Middle frontal gyrus (tissue), 1 donor: Measurements from ENCODE around the gene CCNA1.

Source experiments
- DNase-seq: peaks from one replicate; pipeline ENCODE4 v3.0.0-alpha.2; 2015; ENCODE audit warnings: low spot score; ENCODE audit errors: extremely low spot score

CCNA1 gene

GRCh38 chr13:36453516-36453915 is 21.2 kb downstream of the CCNA1 start:
- DNase-seq = no peak

DNA sequence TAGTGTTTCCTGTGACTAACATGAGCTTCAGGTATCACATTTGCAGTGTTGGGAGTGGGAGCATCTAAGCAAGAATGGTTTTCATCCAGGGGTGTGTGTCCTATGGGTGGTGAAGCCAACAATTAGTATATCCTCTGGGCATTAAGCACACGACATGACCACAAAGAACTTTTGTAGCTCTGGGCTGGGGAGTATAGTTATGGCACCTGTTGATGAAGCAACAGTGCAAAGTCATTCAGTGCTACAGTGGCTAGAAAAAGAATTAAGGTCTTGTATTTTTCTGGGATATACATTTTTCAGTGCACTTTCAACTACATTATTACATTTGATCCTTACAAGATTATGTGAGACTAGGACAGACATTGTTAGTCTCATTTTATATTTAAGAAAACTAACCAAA is 21.8 kb downstream of the CCNA1 start:
- DNase-seq = no peak

- DNase-seq = no peak
Observed at GRCh38 chr13:36454987-36455386, 22.7 kb downstream of the CCNA1 start.

GRCh38 chr13:36456577-36456976 is 24.3 kb downstream of the CCNA1 start:
- DNase-seq = no peak

DNA sequence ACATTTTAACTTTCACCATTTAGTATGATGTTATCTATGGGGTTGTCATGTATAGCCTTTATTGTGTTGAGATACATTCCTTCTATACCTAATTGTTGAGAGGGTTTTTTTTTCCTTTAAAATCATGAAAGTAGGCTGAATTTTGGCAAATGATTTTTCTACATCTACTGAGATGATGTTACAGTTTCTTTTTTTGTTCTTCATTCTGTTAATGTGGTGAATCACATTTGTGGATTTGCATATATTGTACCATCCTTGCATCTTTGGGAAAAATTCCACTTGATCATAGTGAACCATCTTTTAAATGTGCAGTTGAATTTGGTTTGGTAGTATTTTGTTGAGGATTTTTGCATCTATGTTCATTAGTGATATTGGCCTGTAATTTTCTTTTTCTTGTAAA is 29.2 kb downstream of the CCNA1 start:
- peak; percentile 61 for DNase-seq

DNA sequence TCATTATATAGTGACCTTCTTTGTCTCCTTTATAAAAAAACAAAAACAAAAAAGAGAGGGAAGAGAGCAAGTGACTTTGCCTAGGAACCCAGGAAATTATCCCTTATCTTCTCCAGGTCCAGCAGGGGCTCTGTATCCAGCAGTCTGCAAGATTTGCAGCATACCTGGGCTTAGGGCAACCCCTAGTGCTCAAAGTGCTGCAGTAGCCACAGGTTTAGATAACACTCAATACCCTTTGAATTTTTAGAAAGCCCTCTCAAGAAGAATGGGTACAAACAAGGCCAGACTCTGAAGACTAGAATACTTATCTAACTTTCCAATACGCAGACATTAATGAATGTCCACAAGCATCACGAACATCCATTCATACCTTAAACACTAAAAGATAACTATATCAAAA is 43.2 kb downstream of the CCNA1 start:
- DNase-seq = no peak

DNA sequence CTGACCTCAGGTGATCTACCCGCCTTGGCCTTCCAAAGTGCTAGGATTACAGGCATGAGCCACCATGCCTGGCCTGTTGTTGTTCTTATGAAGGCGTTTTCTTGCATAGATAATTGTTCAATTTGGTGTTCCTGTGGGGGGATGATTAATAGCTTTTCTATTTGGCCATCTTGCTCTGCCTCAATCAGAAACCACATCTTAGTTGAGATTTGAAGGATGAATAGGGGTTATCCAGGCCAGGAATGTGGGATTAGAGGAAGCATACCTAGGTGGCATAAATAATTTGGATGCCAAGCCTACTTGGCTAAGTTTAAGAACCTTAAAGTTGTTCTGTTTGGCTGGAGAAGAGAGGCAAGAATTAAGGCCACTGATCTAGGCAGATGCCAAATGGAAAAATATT is 44.4 kb downstream of the CCNA1 start:
- no peak for DNase-seq

GRCh38 chr13:36480726-36481427 is 48.6 kb downstream of the CCNA1 start:
- DNase-seq = no peak

DNA sequence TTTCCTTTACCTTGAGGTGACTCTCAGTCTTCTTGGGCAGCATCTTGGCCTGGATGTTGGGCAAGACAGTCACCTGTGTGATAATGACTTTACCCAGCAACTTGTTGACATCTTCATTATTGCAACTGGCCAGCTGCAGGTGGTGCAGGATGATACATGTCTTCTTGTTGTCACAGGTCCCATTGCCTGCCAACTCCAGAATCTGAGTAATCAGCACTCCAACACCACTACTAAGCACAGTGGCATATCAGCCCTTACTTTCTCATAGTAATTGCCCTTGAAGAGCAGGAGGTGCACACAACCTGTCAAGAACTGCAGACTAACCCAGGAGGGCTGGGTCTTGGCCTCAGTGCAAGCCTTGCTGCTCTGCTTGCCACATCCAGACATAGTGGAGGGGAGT is 57.8 kb downstream of the CCNA1 start:
- DNase-seq = no peak
